ENCODE measurements around the gene ISYNA1. TPM values are rescaled to one million over a fixed set of nuclear protein-coding genes. Genes with fewer than 3 reads are reported as not detected.

ISYNA1 gene
- total and polyA plus RNA-seq, 2 experiments from 2014 or later, result 191 to 208 TPM

GRCh38 chr19:18421371-18421959 is 16.5 kb downstream of the ISYNA1 start:
- Histone ChIP-seq H3K36me3 (ENCODE audit: insufficient read depth) (no peaks in the 10 kb centered on the region), H2AFZ (no peak overlapping the region), H3K27ac (ENCODE audit: low read depth) (no peak overlapping the region), H3K4me1 (ENCODE audit: insufficient read depth) (peaks cover 7% of the 10 kb centered on the region; the same call in 1 of the 2 replicates), H3K4me2 (no peak overlapping the region), H3K27me3 (ENCODE audit: insufficient read depth) (peaks cover 39% of the 10 kb centered on the region), H3K9me2 (ENCODE audit: insufficient read depth) (no peaks in the 10 kb centered on the region), H4K20me1 (replicated peaks; ENCODE audit: insufficient read depth) (peaks cover 6% of the 10 kb centered on the region; the same call in 1 of the 2 replicates), H3K79me2 (replicated peaks; ENCODE audit: insufficient read depth) (no peaks in the 10 kb centered on the region), H3K4me3 (no peak overlapping the region), H3F3A (replicated peaks; ENCODE audit: low read depth) (peaks cover 14% of the 10 kb centered on the region)
- Mint-ChIP-seq H3K27ac (no peak overlapping the region), H3K27me3 (ENCODE audit: insufficient read depth, low read depth, poor library complexity) (peaks cover 41% of the 10 kb centered on the region), H3K36me3 (ENCODE audit: low read depth) (no peaks in the 10 kb centered on the region), H3K9me3 (no peaks in the 10 kb centered on the region), H3K4me1 (peaks cover 36% of the 10 kb centered on the region), H3K4me3 (no peak overlapping the region; the same call in 2 of the 3 replicates)
- DNase-seq (ENCODE audit: low spot score), result no peak
- ATAC-seq, result no peak
- TF ChIP-seq ZNF114 (CRISPR knock-in tag; IDR thresholded peaks at IDR 0.05), result no peak
- TF ChIP-seq REST (IDR thresholded peaks at IDR 0.05; ENCODE audit: unreplicated experiment), result no peak
- TF ChIP-seq EZH2 (IDR thresholded peaks at IDR 0.05; ENCODE audit: low read depth, unreplicated experiment), result no peak
- no peak for TF ChIP-seq ZNF331 (CRISPR knock-in tag; IDR thresholded peaks at IDR 0.05; ENCODE audit: low read depth)
- no peak for TF ChIP-seq NANOG (IDR thresholded peaks at IDR 0.05; ENCODE audit: borderline replicate concordance)
- TF ChIP-seq ZNF462 (CRISPR knock-in tag; IDR thresholded peaks at IDR 0.05), result no peak
- TF ChIP-seq CREB1 (CRISPR knock-in tag; IDR thresholded peaks at IDR 0.05; ENCODE audit: low read depth), result no peak
- TF ChIP-seq CTCF (conservative IDR thresholded peaks at IDR 0.05; ENCODE audit: low read depth in 2 of 2), result no peak
- no peak for TF ChIP-seq POLR2AphosphoS5 (IDR thresholded peaks at IDR 0.05; ENCODE audit: low read depth)
- no peak for TF ChIP-seq ETS1 (IDR thresholded peaks at IDR 0.05)
- TF ChIP-seq EZH2phosphoT487 (IDR thresholded peaks at IDR 0.05; ENCODE audit: unreplicated experiment), result no peak
- TF ChIP-seq JUNB (IDR thresholded peaks at IDR 0.05; ENCODE audit: unreplicated experiment), result no peak
- TF ChIP-seq STAT1 (IDR thresholded peaks at IDR 0.05; ENCODE audit: unreplicated experiment), result no peak
